ENCODE results near the gene DNAJB5.

Gene DNAJB5

DNA sequence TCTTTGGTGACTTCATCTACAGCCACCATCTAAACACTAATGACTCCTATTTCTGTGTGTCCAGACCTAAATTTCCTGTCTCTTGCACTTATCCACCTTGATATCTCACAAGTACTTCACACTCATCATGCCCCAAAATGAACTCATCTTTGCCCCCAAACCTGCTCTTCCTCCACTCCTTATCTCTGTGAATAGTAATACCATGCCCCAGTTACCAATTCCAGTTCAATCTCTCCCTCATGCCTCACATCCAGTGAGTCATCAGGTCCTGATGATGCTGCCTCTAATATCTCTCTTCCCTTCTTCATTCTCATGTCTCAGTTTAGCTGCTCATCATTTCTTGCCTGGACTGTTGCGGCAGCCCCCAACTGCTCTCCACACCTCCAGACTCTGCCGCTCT is 14.9 kb upstream of the DNAJB5 start:
- no peaks in the 10 kb centered on the region for H3K9me3 Mint-ChIP-seq
- ATAC-seq: no peak
- H3K4me3 Mint-ChIP-seq: no peak overlapping the region
- H3K36me3 Mint-ChIP-seq: no peaks in the 10 kb centered on the region
- no peak overlapping the region for H3K27ac Mint-ChIP-seq
- peaks cover 13% of the 10 kb centered on the region for H3K27me3 Mint-ChIP-seq
- H3K4me1 Mint-ChIP-seq: no peaks in the 10 kb centered on the region

DNA sequence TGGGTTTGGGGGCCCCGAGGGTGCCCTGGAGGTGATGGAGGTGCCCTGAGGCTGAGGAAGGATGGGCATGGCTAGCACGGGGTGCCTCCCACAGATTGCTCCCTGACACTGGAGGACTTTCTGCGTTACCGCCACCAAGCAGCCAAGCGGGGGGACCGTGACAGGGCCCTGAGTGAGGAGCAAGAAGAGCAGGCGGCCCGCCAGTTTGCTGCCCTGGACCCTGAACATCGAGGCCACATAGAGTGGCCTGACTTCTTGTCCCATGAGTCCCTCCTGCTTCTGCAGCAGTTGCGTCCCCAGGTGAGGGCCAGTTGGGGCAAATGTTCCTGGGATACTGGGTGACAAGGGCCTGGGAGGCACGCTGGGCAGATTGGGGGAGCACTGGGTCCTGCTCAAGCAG is 13.1 kb upstream of the DNAJB5 start:
- no peaks in the 10 kb centered on the region for H3K4me1 Mint-ChIP-seq
- H3K9me3 Mint-ChIP-seq: no peaks in the 10 kb centered on the region
- no peak overlapping the region for H3K4me3 Mint-ChIP-seq
- no peak for ATAC-seq
- H3K27me3 Mint-ChIP-seq: peaks cover 9% of the 10 kb centered on the region
- H3K36me3 Mint-ChIP-seq: no peaks in the 10 kb centered on the region
- no peak overlapping the region for H3K27ac Mint-ChIP-seq

DNA sequence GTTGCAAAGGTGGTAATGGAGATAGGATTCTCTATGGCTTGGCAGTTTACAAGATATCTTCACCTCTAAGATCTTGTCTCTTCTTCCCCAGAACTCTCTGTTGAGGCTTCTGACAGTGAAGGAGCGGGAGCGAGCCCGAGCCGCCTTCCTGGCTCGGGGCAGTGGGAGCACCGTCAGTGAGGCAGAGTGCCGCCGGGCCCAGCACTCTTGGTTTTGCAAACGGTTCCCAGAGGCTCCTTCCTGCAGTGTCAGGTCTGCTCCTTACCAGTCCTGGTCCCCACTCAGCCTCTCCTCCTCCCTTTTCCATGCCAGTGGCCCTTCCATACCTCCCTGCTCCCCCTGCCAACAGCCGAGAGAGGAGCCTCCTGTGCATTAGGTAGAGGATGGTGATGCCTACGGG is 12.6 kb upstream of the DNAJB5 start:
- Mint-ChIP-seq H3K27ac (no peak overlapping the region), H3K36me3 (no peaks in the 10 kb centered on the region), H3K27me3 (peaks cover 9% of the 10 kb centered on the region), H3K4me3 (no peak overlapping the region), H3K9me3 (no peaks in the 10 kb centered on the region), H3K4me1 (peaks cover 4% of the 10 kb centered on the region)
- ATAC-seq: no peak

DNA sequence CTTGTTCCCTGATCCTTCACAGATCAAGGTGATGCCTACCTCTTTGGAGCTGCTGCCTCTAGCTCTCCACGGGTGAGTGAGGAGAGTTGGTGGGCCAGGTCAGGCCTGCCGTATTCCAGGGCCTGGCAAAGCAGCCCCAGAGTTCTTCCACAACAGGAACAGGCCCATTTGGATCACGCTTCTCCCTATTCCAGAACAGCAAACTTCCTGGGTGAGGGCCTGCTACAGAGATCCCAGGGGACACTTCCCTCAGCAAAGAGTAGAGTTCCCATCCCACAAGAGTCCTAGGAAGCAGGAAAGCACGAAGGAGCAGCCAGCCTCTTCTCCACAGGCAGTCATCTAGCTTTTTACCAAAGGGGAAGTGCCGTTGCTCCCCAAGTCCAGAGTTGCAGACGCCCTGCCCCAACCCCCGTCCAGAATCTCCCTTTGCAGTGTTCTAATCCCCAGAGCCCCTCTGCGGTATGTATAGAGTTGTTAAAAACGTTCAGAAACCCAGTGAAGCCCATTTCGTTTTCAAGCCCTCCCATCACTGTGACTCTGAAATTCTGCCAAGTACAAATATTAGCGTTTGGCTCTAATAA is 9.3 kb upstream of the DNAJB5 start:
- Mint-ChIP-seq H3K27ac (no peak overlapping the region), H3K4me3 (no peak overlapping the region), H3K9me3 (no peaks in the 10 kb centered on the region), H3K27me3 (peaks cover 9% of the 10 kb centered on the region), H3K4me1 (peaks cover 32% of the 10 kb centered on the region), H3K36me3 (no peaks in the 10 kb centered on the region)
- no peak for ATAC-seq

DNA sequence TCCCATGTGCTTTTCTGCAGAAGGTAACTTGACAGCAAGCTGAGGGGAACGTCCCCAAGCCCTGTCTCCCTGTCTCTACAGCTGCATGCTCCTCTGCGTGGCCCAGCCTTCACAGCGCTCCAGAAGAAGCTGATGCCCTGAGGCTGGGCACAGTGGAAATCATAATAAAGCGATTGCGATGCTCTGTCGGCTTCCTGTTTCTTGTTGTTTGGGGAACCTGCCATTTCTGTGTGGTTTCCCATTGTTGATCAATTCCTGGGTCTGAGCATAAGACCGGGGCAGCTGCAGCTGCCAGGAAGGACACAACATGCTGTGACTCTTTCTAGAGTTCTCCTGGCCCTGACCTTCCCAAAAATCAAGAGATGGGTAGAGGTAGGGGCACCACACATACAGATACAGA is 7.2 kb upstream of the DNAJB5 start:
- Mint-ChIP-seq H3K27me3 (no peaks in the 10 kb centered on the region), H3K36me3 (no peaks in the 10 kb centered on the region), H3K4me3 (no peak overlapping the region), H3K27ac (peak overlapping the region; percentile 60), H3K9me3 (no peaks in the 10 kb centered on the region), H3K4me1 (peaks cover 53% of the 10 kb centered on the region)
- no peak for ATAC-seq

DNA sequence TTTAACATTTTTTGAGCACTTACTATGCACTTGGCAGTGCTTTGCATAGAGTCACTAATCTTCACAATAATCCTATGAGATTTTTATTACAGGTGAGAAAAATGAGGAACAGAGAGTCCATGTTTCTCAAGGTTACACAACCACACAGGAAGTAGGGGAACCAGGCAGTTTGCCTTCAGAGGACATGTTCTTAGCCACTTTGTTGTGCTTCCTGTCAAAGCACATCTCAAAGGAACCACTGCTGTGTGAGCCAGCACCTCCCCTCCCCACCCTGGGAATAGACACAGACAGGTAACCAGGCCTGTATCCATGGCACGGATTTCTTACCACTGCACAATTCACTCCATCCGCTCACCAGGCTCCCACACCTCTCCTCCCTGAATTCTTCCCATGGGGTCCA is 6.3 kb upstream of the DNAJB5 start:
- H3K4me3 Mint-ChIP-seq: no peak overlapping the region
- no peaks in the 10 kb centered on the region for H3K27me3 Mint-ChIP-seq
- no peaks in the 10 kb centered on the region for H3K36me3 Mint-ChIP-seq
- peaks cover 61% of the 10 kb centered on the region for H3K4me1 Mint-ChIP-seq
- no peaks in the 10 kb centered on the region for H3K9me3 Mint-ChIP-seq
- ATAC-seq: peak; percentile 68
- peak overlapping the region; percentile 60 for H3K27ac Mint-ChIP-seq

DNA sequence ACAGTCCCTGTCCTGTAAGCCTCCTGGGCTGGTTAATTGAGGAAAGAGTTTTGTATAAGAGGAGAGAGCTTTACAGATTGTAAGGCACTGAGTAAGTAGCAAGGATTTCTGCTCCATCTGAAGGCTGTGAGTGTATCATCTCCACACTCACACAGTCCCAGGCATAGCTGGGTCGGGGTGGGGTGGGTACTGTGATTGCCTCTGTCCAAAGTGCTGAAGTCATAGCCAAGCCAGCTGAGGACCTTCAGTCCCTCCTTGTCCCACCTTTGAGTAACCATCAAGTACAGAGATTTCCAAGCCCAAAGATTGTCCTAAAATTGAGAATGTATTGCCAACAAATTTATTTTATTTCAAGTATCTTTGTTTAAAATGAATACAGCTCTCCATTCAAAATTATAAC is 5.5 kb upstream of the DNAJB5 start:
- Mint-ChIP-seq H3K4me3 (no peak overlapping the region), H3K27ac (no peak overlapping the region)

DNA sequence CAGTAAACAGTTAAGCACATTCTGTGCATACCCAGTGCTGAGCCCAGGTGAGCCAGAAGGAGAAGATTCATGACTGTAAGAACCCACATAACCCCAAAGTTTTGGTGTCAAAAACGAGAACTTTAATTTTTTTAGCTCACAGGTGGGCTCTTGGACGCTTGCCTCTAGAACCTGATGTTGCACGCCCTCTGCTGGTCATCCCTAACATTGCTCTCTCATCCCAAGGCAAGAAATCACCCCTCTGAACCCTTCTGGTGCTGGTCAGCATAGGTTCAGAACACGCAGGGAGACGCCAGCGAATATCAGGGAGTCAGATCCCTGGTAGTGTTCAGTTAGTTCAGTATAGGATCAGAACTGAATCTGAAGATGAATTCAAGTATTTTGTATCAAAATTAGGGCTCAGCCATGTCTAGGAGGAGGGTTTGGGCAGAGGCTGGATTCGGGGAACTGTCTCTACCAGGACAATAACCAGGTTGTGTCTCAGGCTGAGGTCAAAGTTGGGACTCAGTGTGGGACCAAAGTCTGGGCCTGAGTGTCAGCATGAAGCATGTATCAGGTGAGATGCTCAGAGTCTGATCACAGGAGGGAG is 4.1 kb upstream of the DNAJB5 start:
- H3K4me3 Mint-ChIP-seq: no peak overlapping the region

More for the DNA sequence above, 5.5 kb upstream of the DNAJB5 start:
- H3K4me1 Mint-ChIP-seq: peaks cover 68% of the 10 kb centered on the region
- no peaks in the 10 kb centered on the region for H3K36me3 Mint-ChIP-seq
- H3K9me3 Mint-ChIP-seq: no peaks in the 10 kb centered on the region
- ATAC-seq: no peak
- H3K27me3 Mint-ChIP-seq: no peaks in the 10 kb centered on the region

DNA sequence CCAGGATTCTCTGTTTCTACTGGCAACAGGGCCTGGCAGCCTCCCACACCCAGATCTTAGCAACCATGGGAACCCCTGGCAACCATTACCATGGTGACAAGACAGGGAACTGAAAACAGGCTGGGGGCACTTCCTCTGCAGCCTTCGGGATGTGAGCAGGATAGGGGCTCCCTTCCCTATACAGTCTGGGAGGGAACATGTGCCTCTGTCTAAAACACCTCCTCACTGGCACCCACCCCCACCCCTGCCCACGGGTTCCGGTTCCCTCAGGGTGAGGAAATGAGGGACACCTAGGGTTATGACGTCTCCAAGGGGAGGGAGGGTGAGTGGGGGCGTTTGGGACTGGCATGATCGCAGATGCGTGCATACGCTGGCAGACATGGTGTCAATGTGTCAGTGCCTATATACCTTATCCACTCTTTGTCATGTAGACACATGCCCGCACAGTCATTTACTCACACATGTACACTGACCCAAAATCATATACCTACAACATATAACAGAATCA is 3.0 kb upstream of the DNAJB5 start:
- Mint-ChIP-seq H3K36me3 (no peaks in the 10 kb centered on the region), H3K27me3 (peaks cover 9% of the 10 kb centered on the region), H3K9me3 (no peaks in the 10 kb centered on the region), H3K27ac (peak overlapping the region; percentile 43), H3K4me1 (peaks cover 79% of the 10 kb centered on the region), H3K4me3 (no peak overlapping the region)
- peak; percentile 7 for ATAC-seq

More for the DNA sequence above, 4.1 kb upstream of the DNAJB5 start:
- Mint-ChIP-seq H3K36me3 (no peaks in the 10 kb centered on the region), H3K27ac (no peak overlapping the region), H3K9me3 (no peaks in the 10 kb centered on the region), H3K4me1 (peaks cover 68% of the 10 kb centered on the region), H3K27me3 (no peaks in the 10 kb centered on the region)
- no peak for ATAC-seq

DNA sequence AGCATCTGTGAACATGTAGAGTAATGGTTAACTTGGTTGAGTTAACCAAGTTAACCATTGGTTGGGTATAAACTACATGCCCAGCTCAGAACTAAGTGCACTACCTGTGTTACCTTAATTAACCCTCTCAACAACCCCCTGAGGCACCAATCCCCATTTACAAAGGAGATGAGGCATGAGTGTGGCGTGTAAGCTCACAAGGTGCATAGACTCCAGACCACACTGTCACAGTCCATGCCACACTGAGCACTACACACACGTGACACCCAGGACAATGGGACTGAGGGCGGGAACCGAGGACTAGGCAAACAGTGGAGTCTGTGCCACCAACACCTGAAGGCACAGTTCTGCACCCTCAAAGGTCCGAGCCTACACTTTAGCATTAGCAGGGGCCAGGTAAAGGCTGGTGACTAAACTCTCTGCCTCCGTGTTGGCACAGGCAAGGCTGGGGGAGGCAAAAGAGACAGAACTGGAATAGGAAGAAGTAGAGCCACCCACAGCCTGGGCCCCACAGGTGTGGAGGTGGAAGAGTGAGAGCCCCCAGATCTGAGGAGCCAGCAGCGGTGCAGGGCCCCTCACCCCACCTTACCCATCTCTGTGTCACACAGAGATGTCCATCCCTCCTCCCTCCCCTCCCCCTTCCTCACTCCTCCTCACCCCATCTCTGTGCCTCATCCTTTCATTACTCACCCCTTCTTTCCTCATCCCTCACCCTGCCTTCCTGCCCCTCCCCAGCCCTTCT is 2.2 kb upstream of the DNAJB5 start:
- H3K36me3 Mint-ChIP-seq: no peaks in the 10 kb centered on the region

DNA sequence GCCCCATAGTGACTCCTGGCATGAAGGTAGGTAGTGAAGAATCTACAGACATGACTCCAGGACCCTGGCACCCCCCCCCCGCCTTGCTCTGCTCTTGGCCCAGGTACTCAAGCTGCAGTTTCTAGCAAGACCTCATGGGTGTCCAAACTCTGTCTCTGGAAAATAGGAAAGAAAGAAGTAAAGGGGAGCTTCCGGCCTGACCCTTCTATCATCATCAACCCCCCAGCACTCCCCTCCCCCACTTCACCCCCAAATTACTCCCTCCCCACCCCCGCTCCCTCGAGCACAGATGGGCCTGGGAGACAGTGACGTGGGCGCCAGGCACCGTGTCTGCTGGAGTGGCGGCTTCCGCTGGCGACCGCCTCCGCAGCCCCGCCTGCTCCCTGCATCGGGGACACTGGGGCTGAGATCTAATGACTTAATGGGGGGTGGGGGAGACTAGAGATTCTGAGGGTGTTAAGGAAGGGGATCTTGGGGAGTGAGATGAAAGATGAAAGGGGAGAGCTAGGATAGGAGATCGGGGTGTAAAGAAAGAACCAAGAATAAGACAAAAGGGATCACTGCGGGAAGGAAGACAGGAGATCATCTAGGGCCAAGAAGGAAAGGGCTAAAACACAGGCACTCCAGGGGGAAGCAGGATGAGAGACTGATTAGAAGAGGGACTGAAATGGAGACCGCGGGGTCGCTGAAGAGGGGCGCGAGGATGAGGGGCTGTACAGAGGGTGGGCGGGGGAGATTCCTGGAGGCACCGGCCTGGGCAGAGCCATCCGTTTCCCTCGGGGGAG is 1.1 kb upstream of the DNAJB5 start:
- peaks cover 75% of the 10 kb centered on the region for H3K4me1 Mint-ChIP-seq
- no peaks in the 10 kb centered on the region for H3K36me3 Mint-ChIP-seq
- ATAC-seq: no peak
- H3K9me3 Mint-ChIP-seq: no peaks in the 10 kb centered on the region
- H3K27ac Mint-ChIP-seq: peak overlapping the region; percentile 81
- H3K27me3 Mint-ChIP-seq: peaks cover 9% of the 10 kb centered on the region
- H3K4me3 Mint-ChIP-seq: peak overlapping the region; percentile 83

More for the DNA sequence above, 2.2 kb upstream of the DNAJB5 start:
- H3K4me3 Mint-ChIP-seq: peak overlapping the region; percentile 11
- no peak for ATAC-seq
- H3K27me3 Mint-ChIP-seq: peaks cover 9% of the 10 kb centered on the region
- H3K4me1 Mint-ChIP-seq: peaks cover 78% of the 10 kb centered on the region
- no peaks in the 10 kb centered on the region for H3K9me3 Mint-ChIP-seq
- peak overlapping the region; percentile 43 for H3K27ac Mint-ChIP-seq

DNA sequence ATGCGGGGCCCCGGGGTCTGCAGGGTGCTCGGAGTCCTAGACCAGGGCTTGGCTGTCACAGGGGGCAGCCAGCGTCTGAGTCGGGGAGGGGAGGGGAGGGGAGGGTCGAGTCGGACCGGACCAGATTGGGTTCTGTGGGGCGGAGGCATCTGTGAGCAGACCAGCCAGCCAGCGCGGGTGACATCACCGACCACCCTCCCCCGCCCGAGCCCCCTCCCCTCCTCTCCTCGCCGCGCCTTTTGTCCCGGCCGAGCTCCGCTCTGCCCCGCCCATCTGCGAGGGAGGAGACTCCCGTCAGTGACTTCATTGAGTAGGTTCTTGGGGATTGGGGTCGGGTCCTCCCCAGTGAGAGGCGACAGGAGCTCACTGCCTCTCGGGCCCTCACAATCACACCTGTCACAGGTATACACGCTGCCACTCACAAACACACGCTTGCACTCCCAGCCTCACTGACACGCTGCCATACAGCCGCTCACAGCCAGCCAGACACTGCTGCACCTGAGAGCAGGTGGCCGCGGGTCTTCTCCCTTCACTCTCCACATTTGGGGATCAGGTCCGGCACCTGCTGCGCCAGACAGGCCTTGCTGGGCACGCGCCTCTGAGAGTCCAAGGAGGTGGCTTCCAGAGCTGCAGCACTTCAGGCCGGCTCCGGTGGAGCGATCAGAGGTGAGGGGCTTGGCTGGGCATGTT is 546 bp downstream of the DNAJB5 start:
- Mint-ChIP-seq H3K4me1 (peaks cover 76% of the 10 kb centered on the region), H3K4me3 (peak overlapping the region; percentile 83), H3K27me3 (peaks cover 9% of the 10 kb centered on the region), H3K36me3 (no peaks in the 10 kb centered on the region), H3K27ac (peak overlapping the region; percentile 81), H3K9me3 (no peaks in the 10 kb centered on the region)
- ATAC-seq: no peak

DNA sequence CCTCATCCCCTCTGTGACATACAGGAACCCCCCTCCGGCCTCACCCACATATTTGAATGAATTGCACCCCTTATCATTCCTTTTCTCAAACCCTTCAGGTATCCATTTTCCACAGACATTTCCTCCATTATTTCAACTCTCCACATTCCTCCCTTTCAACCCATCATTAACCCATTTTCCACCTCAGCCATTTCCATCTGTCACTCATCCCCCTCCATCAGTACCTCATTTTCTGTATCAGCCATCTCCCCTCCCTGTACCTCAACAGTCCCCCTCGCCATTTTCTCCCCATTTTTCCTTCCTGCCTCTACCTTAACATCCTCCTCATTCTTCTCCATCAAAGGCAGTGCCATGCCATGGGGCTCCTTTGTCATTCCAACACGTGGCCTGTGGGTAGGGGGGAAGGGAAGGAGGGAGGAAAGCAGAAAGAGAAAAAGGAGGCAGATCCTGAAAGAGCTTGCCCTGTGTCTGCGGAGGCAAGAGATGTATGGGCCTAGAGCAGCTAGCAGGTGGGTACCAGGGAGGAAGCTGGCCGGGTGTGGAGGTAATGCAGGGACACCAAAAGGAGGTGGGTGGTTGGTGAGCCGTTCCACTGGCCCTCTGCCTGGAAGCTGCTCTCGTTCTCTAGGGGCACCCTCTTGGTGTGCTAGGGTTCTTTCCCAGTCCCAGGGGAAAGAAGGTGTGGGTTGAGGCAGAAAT is 1.5 kb downstream of the DNAJB5 start:
- peaks cover 66% of the 10 kb centered on the region for H3K4me1 Mint-ChIP-seq
- ATAC-seq: no peak
- H3K36me3 Mint-ChIP-seq: no peaks in the 10 kb centered on the region

DNA sequence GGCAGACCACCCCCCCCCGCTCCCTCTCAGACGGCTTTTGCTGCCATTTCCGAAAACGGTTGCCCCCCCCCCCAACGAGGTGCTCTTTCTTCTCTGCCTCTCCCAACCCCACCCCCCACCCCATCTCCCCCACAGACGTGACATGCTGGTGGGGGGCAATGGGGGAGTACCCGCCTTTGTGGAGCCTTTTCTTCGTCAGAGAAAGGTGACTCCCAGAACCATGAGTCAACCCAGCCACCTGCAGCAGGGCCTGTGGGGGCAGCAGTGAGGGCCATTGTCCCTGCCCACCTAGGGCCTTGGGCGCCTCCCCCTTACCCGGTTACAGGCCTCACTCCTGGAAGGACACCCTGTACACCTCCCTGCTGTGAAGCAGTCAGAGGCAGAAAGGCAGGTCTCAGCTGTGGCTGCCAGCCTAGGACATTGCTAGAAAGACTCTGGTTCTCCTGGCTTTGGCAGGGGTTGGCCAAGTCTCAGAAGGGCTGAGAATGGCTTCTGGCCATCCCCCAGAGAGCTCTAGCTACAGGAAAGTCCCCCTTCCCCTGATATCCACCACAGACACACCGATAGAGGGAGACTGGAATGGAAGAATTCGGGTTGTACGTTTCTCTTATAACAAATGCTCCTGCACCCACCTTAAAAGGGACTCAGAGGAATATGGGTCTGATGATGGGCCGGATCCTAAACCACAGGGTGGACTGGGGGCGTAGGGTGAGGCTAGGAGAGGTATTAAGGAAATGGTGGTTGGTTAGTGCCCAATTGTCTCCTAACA is 2.2 kb downstream of the DNAJB5 start:
- H3K4me3 Mint-ChIP-seq: peak overlapping the region; percentile 67
- ATAC-seq: peak; percentile 31

More for the DNA sequence above, 1.5 kb downstream of the DNAJB5 start:
- peaks cover 9% of the 10 kb centered on the region for H3K27me3 Mint-ChIP-seq
- no peaks in the 10 kb centered on the region for H3K9me3 Mint-ChIP-seq
- H3K4me3 Mint-ChIP-seq: peak overlapping the region; percentile 73
- H3K27ac Mint-ChIP-seq: peak overlapping the region; percentile 63

More for the DNA sequence above, 2.2 kb downstream of the DNAJB5 start:
- Mint-ChIP-seq H3K9me3 (no peaks in the 10 kb centered on the region), H3K36me3 (peaks cover 7% of the 10 kb centered on the region), H3K27ac (peak overlapping the region; percentile 63), H3K4me1 (peaks cover 59% of the 10 kb centered on the region), H3K27me3 (peaks cover 9% of the 10 kb centered on the region)
